ENCODE data around the gene GPR108.
"Not testable (repeated sequence)": the region's sequence is repeated elsewhere in the genome, so short reads cannot be mapped to it uniquely, and the experiment has no call there.

The GPR108 gene

GRCh38 chr19:6761053-6761676 is 23.8 kb upstream of the GPR108 start:
- no peak for DNase-seq (ENCODE audit: low spot score)

- no peak for DNase-seq (ENCODE audit: low spot score)
Observed at GRCh38 chr19:6760606-6761005, 23.2 kb upstream of the GPR108 start.

GRCh38 chr19:6754653-6755463 is 17.5 kb upstream of the GPR108 start:
- DNase-seq (ENCODE audit: low spot score), result no peak

- no peak for DNase-seq (ENCODE audit: low spot score)
Observed at GRCh38 chr19:6754136-6754535, 16.8 kb upstream of the GPR108 start.

- peak; percentile 92 for DNase-seq (ENCODE audit: low spot score)
Observed at GRCh38 chr19:6753178-6754031, 16.0 kb upstream of the GPR108 start.

- DNase-seq (ENCODE audit: low spot score), result no peak
Observed at GRCh38 chr19:6752256-6753177, 15.1 kb upstream of the GPR108 start.

GRCh38 chr19:6751189-6751588 is 13.8 kb upstream of the GPR108 start:
- no peak for DNase-seq (ENCODE audit: low spot score)

- no peak for DNase-seq (ENCODE audit: low spot score)
Observed at GRCh38 chr19:6750062-6750461, 12.7 kb upstream of the GPR108 start.

GRCh38 chr19:6748543-6748942 is 11.2 kb upstream of the GPR108 start:
- DNase-seq (ENCODE audit: low spot score), result not testable (repeated sequence)

GRCh38 chr19:6745965-6746364 is 8.6 kb upstream of the GPR108 start:
- no peak for DNase-seq (ENCODE audit: low spot score)

GRCh38 chr19:6744381-6745301 is 7.3 kb upstream of the GPR108 start:
- DNase-seq (ENCODE audit: low spot score), result peak; percentile 94

- no peak for DNase-seq (ENCODE audit: low spot score)
Observed at GRCh38 chr19:6743714-6744380, 6.5 kb upstream of the GPR108 start.

GRCh38 chr19:6743066-6743465 is 5.7 kb upstream of the GPR108 start:
- no peak for DNase-seq (ENCODE audit: low spot score)

- DNase-seq (ENCODE audit: low spot score), result peak; percentile 44
Observed at GRCh38 chr19:6740589-6741343, 3.4 kb upstream of the GPR108 start.

- no peak for DNase-seq (ENCODE audit: low spot score)
Observed at GRCh38 chr19:6739883-6740588, 2.7 kb upstream of the GPR108 start.

GRCh38 chr19:6739390-6739882 is 2.1 kb upstream of the GPR108 start, which contains the start of gene TRIP10:
Gene TRIP10, plus strand, starts transcription at chr19:6739680. Its CDS starts 82 bp downstream, at chr19:6739762.
- peak; percentile 94 for DNase-seq (ENCODE audit: low spot score)

GRCh38 chr19:6738787-6739389 is 1.5 kb upstream of the GPR108 start:
- no peak for DNase-seq (ENCODE audit: low spot score)

All from AG20443 (cell line).